ENCODE data around the gene PRKCQ.

The PRKCQ gene

GRCh38 chr10:6518791-6519429 is 61.2 kb downstream of the PRKCQ start:
- DNase-seq = no peak

GRCh38 chr10:6516929-6517284 is 63.2 kb downstream of the PRKCQ start:
- DNase-seq = no peak

- no peak for DNase-seq
Measured at GRCh38 chr10:6516281-6516928, 63.7 kb downstream of the PRKCQ start.

- peak; percentile 65 for DNase-seq
Measured at GRCh38 chr10:6514844-6515780, 65.0 kb downstream of the PRKCQ start.

GRCh38 chr10:6514180-6514579 is 65.9 kb downstream of the PRKCQ start:
- no peak for DNase-seq

GRCh38 chr10:6513476-6513875 is 66.6 kb downstream of the PRKCQ start:
- no peak for DNase-seq

GRCh38 chr10:6512182-6512581 is 67.9 kb downstream of the PRKCQ start:
- no peak for DNase-seq

GRCh38 chr10:6511347-6511746 is 68.7 kb downstream of the PRKCQ start:
- no peak for DNase-seq

GRCh38 chr10:6507311-6507710 is 72.8 kb downstream of the PRKCQ start:
- DNase-seq = no peak

- no peak for DNase-seq
Measured at GRCh38 chr10:6505300-6505699, 74.8 kb downstream of the PRKCQ start.

- no peak for DNase-seq
Measured at GRCh38 chr10:6504296-6504695, 75.8 kb downstream of the PRKCQ start.

- no peak for DNase-seq
Measured at GRCh38 chr10:6503171-6503570, 76.9 kb downstream of the PRKCQ start.

- DNase-seq = no peak
Measured at GRCh38 chr10:6501931-6502330, 78.1 kb downstream of the PRKCQ start.

GRCh38 chr10:6499974-6500373 is 80.1 kb downstream of the PRKCQ start:
- no peak for DNase-seq

- peak; percentile 51 for DNase-seq
Measured at GRCh38 chr10:6498771-6499170, 81.3 kb downstream of the PRKCQ start.

- no peak for DNase-seq
Measured at GRCh38 chr10:6497620-6498019, 82.5 kb downstream of the PRKCQ start.

GRCh38 chr10:6494936-6495592 is 85.0 kb downstream of the PRKCQ start:
- DNase-seq = peak; percentile 23

GRCh38 chr10:6494442-6494819 is 85.6 kb downstream of the PRKCQ start:
- DNase-seq = no peak

GRCh38 chr10:6493521-6494441 is 86.3 kb downstream of the PRKCQ start:
- DNase-seq = peak; percentile 63

- DNase-seq = no peak
Measured at GRCh38 chr10:6492896-6493295, 87.2 kb downstream of the PRKCQ start.

- no peak for DNase-seq
Measured at GRCh38 chr10:6491841-6492609, 88.1 kb downstream of the PRKCQ start.

Data from suppressor macrophage treated with lipopolysaccharide for 4 hours (primary cell).